GM21619 (cell line): ENCODE results near the gene CD226.
A peak's percentile ranks its signal among the peaks of the same experiment; 100 is the strongest.
"Not testable (repeated sequence)": the region's sequence is repeated elsewhere in the genome, so short reads cannot be mapped to it uniquely, and the experiment has no call there.

Experiments
- ATAC-seq: cut with Tn5 transposase; IDR thresholded peaks from one replicate; pipeline ENCODE4 v1.9.1; 2021; ENCODE audit not compliant: unreplicated experiment

Gene CD226

DNA sequence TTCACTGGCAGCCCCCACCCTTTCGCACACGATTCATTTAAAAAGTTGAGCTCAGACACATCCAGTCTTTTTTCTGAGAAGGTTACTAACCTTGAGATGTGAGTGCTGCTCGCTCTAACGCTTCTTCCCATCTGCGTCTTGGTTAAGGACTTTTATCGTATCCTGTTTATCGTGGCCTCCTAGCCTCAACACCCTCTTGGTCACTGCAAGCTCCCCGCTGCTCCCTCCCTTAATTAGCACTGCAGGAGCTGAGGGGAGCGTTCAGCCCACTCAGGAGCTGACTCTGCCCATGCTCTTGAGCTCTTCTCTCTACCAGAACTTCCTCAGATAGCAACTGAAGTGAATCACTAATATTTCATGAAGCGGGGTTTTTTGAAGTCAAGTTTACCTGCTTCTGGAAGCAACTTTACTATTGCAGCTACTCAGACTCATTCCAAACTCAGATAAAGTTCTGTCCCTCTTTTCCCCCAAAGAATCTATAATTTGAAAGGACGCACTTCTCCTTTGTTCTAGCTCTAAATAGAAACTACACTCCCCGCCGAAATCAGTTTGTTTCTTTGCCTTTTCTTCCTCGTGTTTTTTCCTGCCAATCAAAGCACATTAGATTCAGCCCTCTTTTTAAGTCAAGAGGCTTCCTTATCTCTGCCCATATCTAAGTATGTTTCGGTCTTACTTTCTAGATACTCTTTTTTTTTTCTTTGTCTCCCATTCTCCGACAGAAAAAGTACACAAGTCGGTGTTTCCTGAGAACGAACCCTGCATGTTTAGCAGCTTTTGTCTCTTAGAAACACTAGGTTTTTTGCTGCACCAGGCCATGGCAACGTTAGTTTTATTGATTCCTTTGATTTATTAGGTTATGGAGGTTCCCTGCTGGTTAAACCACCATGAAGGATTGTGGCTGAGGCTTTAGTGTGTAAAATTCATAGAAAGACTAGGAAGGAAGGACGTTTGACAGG is 9.3 kb upstream of the CD226 start:
- ATAC-seq = no peak

DNA sequence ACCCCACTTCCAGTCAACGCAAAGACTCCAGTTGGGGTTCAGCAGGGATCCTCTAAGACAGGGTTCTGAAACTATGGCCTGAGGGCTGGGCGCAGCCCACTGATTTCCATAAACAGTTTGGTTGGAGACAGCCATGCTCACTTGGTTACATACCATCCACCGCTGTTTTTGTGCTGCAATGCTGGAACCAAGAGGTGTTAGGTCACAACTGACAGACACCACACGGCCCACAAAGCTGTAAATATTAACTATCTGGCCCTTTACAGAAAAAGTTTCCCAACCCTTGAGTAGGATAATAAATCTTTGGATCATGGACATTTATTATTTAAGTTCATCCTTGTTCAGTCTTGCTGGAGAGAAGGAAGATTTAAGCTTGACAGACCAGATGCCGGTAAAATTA is 8.4 kb upstream of the CD226 start:
- ATAC-seq = peak; percentile 40

DNA sequence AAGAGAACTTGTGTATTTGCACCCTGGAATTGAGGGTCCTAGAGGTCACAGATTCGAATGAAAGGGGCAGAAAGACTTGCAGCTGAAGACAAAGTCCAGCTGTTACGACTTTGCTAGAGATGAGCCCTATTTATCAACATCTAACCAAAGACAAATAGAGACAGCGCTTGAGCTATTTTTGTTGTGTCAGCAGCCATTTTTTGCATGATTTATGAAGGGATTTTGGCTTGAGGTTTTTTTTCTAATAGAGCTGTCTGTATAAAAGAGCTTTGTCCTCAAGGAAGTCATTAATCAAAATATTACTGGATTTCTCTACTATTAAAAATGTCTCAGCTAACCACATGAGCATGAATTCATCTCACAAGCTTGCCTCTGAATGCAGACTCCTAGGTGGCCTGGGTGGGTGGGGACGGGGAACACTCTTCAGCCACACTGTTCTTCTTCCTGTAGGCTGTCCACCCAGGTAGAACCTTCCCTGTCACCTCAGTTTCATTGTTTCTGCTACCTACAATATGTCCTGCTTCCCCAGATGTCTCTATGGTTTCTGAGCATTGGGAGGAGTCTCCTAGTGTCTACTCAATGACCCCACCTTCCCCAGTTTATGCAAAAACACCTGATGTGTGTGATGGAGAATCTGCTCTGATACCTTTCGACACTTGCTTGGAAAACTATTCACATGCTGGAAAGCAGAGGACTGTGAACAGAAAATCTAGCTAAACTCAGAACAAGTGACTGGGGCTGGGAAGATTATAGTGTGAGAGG is 7.2 kb upstream of the CD226 start:
- ATAC-seq = peak; percentile 26

DNA sequence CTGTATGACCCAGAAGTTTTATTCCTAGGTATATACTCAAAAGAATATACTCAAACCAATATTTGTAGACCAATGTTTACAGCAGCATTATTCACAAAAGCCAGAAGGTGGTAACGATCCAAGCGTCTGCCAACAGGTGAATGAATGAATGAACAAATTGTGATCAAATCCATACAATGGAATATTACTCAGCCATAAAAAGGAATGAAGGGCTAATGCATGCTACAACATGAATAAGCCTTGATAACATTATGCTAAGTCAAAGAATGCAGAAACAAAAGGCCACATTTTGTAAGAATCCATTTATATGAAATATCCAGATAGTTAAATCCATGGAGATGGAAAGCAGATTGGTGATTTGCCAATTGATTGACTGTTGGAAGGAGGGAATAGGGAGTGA is 5.5 kb upstream of the CD226 start:
- ATAC-seq = no peak

DNA sequence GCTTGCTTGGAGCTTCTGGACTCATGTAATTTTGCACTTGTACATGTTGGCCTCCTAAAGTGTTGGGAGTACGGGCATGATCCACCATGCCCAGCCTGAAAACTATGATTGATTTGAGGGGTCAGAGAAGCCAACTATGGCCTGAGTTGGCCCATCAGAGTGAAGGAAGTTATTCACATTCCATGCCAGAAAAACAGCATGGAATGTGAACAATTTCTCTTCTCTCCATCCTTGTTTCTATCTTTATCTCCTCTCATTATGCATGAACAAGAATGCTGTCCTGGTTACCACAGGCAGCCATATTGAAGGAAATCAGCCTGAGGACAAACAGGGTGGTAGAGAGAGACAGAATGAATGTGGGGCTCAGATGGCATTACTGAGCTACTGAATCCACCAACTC is 3.5 kb upstream of the CD226 start:
- ATAC-seq = no peak

DNA sequence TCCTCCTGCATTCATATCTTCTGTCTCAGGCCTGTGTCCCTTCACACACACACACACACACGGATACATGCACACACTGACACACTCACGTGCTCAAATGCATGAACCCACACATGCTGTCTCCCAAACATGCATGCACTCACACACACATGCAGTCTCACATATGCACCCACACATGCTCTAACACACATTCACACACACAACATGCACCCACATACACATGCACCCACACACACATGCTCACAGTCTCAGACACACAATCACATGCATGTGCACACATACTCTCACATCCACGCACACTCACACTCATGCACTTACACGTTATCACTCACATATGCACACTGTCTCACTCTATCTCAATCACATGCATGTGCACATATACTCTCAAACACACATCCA is 1.9 kb upstream of the CD226 start:
- ATAC-seq = no peak

DNA sequence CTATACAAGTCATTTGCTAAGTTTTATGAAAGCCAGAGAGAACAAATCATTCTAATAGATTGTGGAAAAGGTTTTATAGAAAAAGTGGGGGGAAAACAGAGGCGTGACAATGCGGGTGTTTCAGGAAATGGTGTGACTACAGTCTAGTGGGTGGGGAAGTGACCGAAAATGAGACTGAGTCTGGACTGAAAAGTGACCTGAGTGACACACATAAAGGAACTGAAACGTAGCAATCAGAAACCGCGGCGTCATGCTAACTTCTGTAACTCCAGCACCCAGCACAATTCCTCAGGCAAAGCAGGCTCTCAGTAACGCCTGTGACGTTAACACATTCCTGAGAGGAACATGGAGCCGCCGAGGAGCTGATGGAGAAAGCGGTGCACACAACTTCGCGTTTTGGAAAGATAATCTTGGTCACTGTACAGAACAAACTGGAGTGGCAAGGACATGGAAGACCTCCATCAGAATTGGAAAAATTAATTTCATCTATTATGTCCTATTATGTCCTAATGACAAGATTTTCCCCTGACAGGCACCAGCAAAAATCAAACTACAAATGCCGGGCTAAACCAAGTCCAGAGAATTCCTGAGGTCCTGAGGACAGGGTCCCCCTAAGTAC is 1.4 kb upstream of the CD226 start:
- ATAC-seq = peak; percentile 88

DNA sequence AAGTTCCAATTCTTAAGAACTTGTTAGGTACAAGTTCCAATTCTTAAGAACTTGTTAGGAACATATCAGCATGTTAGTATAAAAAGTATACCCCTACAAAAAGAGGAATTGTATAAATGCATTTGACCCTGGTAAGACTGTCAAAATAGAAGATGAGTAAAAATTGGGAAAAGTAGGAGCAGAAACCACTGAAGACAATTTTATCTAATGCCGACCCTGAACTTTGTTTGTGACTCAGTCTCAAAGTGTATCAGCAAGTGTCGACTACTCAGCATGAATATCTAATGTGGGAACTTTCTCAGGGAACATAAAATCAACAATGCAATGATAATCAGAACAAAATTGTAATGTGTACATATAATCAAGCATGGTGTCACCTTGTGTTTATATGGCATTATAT is 583 bp upstream of the CD226 start:
- no peak for ATAC-seq

DNA sequence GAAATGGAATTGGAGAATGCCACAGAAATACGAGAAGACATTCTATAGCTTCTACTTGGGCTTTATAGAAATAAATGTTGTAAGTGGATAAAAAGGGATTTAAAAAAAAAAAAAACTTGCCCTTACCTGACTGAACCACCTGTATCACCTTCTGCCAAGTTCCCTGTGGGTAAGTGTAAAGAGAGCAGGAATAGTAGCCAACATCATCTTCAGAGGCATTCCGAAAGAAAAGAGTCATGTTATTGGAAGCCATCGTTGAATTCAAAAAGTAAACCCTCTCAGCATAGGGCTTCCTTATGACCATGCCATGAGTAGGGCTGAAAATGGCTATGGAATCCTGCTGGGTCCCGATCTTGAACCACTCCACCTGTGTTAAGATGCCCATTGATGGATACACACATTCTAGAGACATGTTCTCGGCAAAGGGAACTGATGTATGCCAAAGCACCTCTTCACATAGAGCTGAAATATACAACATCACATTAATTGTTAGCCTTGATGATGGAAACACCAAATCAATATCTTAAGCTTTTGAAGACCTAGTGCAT is 991 bp downstream of the CD226 start:
- ATAC-seq = no peak

DNA sequence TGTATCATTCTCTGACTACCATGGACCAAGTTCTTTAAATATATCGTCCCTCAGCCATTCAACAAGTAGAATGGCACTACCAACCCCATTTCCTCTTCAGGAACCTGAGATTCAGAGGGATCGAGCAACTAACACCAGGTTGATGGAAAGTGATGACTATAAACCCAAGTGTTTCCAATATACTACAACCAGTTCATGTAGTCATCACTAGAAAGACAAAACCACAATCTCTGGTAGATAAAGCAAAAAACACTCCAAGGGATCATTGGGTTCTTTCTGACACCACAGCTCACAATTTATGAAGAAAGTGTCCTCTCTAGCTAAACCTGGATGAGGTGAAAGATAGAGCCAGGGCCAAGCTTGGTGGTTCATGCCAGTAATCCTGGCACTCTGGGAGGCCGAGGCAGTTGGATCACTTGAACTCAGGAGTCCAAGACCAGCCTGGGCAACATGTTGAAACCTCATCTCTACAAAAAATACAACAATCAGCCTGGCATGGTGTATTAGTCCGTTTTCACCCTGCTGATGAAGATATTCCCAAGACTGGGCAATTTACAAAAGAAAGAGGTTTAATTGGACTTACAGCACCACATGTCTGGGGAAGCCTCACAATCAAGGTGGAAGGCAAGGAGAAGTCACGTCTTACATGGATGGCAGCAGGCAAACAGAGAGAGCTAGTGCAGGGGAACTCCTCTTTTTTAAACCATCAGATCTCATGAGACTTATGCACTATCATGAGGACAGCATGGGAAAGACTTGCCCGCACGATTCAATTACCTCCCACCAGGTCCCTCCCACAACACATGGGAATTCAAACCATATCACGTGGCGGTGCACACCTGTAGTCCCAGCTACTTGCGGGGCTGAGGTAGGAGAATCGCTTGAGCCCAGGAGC is 2.2 kb downstream of the CD226 start:
- ATAC-seq = no peak

DNA sequence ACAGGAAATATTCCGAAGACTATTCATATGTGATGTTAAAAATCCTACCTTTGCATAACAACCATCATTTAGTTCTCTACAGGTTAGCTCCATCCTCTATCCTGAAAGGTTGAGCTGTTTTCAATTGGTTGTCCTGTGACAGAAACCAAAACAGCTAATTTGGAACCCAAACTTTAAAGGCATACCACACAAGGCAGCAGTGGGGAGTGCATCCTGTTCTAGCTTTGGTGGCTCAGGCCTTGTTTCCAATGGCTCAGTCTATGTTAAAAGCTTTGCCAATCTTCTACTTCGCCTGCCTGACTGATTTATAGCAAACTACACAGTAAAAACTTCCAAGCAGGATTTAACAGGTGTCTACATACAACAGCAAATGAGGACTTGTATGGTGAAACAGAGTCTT is 3.2 kb downstream of the CD226 start:
- ATAC-seq = no peak

DNA sequence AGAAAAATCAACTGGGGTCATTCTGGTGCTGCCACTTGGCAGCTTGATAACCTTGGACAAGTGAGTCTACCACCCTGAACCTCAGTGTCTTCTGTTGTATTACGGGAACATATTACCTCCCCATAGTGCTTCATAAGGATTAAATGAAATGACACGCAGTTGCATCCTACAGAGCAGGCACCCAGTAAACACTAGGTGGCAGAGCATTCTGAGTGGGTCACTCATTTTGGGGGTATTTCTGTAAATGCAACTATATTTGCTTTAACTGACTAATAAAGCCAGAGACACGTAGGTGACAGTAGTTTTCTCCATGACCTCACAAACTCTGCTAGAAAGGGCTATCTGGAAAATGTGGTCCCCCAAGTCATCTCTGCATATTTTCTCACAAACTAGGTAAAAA is 4.7 kb downstream of the CD226 start:
- no peak for ATAC-seq

DNA sequence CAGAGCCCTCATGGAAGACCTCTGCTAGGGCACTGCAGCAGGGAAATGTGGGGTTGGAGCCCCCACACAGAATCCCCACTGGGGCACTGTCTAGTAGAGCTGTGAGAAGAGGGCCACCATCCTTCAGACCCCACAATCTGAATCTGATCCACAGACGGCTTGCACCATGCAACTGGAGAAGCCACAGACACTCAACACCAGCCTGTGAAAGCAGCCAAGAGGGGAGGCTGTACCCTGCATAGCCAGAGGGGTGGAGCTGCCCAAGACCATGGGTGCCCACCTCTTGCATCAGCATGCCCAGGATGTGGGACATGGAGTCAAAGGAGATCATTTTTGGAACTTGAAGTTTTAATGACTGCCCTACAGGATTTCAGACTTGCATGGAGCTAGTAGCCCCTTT is 6.5 kb downstream of the CD226 start:
- no peak for ATAC-seq

DNA sequence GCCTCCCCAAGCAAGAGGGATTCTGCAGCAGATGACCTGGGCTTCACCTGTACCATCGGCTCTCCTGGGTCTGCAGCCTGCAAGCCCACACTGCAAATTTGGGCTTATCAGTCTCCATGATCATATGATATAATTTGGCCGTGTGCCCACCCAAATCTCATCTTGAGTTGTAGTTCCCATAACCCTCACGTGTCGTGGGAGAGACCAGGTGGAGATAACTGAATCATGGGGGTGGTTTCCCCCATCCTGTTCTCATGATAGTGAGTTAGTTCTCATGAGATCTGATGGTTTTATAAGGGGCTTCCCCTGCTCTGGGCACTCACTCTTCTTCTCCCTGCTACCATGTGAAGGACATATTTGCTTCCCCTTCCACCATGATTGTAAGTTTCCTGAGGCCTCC is 7.9 kb downstream of the CD226 start:
- not testable (repeated sequence) for ATAC-seq

DNA sequence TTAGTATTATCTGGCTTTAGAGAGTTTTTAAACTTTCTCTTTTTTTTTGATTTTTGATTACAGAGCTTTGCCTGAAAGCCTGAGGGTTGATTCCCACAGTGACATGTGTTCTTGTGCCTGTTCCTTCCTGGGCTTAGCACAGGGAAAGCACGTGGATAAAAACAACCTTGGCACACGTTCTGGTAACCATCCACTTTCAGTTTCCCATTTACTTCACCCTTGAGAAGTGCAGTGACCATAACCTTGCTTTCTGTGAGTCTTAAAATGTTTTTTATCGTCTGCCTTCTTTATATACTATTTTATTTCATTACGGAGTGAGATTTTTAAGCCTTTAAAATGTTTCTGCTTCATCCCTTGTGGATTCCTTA is 11.5 kb downstream of the CD226 start:
- ATAC-seq = peak; percentile 35

DNA sequence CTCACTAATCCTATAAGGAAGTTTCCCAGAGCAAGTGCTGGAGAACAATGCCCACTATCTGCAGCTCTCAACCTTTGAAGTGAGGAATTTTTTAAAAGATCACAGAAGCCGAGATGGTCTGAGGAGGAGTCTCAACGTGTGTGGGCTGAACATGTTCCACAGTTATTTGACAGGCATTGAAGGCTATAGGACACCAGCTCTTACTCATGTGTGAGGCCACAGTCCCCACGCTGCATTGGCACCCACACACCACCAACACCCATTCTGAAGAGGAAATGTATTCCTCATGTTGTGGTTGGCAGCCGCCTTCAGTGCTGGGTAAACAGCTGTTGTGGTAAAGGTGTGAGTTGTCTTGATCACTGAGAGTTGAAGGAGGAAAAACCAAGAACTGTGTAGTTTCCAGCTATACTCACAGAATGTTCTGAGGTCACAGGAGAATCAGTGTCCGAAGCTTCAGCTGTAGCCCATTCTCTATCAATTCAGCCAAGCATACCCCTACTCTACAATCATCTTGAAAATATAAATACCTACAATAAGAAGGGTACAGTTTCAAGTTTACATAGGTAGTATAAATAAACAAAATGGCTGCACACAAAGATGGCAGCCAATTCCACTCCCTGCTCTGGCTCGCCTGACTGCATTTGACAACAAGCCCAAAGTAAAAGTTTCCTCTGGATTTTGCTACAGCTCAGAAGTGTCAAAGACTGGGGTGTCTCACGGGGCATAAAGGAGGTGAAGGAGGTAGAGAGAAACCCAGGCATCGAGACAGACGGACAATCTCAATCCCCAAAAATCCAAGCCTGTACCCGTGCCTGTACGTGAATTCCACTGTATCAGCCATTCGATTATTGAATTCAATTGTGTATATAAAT is 12.1 kb downstream of the CD226 start:
- ATAC-seq = peak; percentile 91

DNA sequence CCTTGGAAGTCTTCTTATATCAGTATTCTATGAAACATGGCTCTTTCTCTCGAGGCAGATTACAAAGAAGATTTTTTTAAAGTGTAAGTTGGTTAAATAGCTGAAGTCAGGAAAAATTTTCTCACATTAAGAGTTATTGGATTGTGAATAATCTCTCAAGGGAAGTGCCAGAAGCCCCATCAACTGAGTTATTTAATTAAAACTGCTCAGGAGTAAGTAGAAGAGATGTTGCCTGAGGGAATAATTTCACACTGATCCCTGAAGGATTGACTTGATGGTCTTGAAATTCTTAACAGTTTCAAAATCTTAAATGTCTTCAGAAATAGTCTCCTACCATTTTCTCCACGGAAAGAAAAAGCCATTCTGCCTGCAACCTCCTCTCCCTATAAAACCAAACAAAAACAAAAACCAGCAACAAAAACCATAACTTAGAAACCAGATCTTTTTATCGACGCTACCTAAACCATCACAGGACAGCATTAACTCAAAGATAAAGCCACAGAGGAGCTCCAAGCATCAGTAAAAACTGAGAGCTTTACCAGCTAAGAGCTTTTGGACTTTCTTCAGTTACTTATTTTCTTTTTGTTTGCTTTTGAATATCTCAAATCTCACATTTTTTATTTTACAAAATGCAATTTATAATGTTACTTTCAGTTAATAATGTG is 12.9 kb downstream of the CD226 start:
- ATAC-seq = no peak

DNA sequence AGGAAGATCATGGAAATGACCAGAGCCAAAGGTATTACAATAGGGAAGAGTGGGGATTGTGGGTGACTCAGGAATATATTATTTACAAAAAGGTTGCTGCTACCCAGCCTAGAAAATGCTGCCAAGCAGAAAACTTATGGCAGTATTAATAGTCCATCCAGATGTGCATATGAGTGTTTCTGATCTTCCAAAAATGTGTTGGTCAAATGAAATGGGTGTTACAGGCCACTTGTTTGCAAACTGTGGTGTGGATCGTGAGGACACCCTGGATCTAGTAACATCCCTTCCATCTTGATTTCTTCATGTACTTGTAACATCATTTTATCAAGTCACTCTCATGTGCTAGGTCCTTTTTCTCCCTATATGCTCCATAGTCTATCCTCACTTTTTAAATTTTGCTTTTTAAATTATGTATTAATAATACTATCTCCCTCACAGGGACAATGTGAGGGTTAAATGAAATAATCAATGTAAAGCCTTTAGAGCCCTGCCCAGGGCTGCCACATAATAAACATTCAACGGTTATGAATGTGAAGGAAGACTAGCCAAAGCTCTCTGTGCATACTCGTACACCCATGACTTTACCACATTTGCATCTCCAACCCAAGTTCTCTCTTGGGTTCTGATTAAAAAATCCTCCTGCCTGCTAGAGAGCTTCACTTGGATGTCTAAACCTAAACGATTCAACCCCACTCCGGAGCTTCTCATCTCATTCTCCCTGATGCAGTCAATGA is 18.5 kb downstream of the CD226 start:
- no peak for ATAC-seq
